HepG2 (cell line): ENCODE data around the gene MAPRE3. TPM values are rescaled to one million over a fixed set of nuclear protein-coding genes. Genes with fewer than 3 reads are reported as not detected.

Source experiments
- ATAC-seq: fragments of 200-7000 bp; cut with Tn5 transposase; 3 replicates; pipeline ENCODE4 v1.9.1; 2020; ENCODE audit warnings: mild to moderate bottlenecking, moderate library complexity
- BruUV-seq: library from RNA; stranded (reverse); fragments of 400-500 nt; replicated peaks from 2 replicates; lab custom pipeline; 2021; lab: Mats Ljungman, UMichigan
- CTCF ChIA-PET: fragments of 300-600 bp; formaldehyde crosslinking; extraction: SDS; loops from one replicate; lab custom pipeline; 2021; ENCODE audit warnings: low total read pairs, inconsistent platforms, low intra/inter-chr PET ratio; lab: Yijun Ruan, JAX
- POLR2A ChIA-PET: fragments of 350-600 bp; sonication (Branson Sonifier 250); formaldehyde crosslinking; loops from one replicate; lab custom pipeline; 2020; ENCODE audit warnings: antibody characterized with exemption, inconsistent platforms; lab: Yijun Ruan, JAX
- DNase-seq: peaks from one replicate; pipeline ENCODE4 v3.0.0-alpha.2; 2015; ENCODE audit warnings: low spot score
- FAIRE-seq: peaks from 3 replicates; lab custom pipeline; 2011; peaks lifted over from hg19 to GRCh38; lab: Jason Lieb, UNC
- H2AFZ ChIP-seq: one replicate; pipeline ENCODE4 v1.6.1; 2011; ENCODE audit warnings: low read length, inconsistent platforms
- H3K27ac ChIP-seq: fragments of 300-600 bp; 3 replicates; pipeline ENCODE4 v1.8.0; 2011; ENCODE audit warnings: mixed run types, mild to moderate bottlenecking, mixed read lengths, low read length, inconsistent platforms; ENCODE audit not compliant: insufficient read depth; ENCODE audit errors: extremely low read length
- H3K27me3 ChIP-seq, 2 experiments: fragments of 200-600 bp in 1 of 2; 2 replicates in 1 of 2; 3 replicates in 1 of 2; pipeline versions ENCODE4 v1.6.0 to v1.8.0; 2011; ENCODE audit warnings: low read length in 2 of 2, mild to moderate bottlenecking in 2 of 2, moderate library complexity in 2 of 2, inconsistent platforms in 1 of 2; ENCODE audit not compliant: insufficient read depth in 2 of 2, control insufficient read depth in 1 of 2
- H3K36me3 ChIP-seq, 2 experiments: fragments of 200-600 bp in 1 of 2; replicated peaks in 1 of 2; 2 replicates in 1 of 2; 3 replicates in 1 of 2; pipeline versions ENCODE4 v1.5.1 to v1.8.0; 2011; ENCODE audit warnings: low read length in 2 of 2, inconsistent platforms in 1 of 2; ENCODE audit not compliant: insufficient read depth in 2 of 2, control insufficient read depth in 1 of 2
- H3K4me1 ChIP-seq: 2 replicates; pipeline ENCODE4 v1.5.1; 2012; ENCODE audit warnings: low read length, inconsistent platforms; ENCODE audit not compliant: insufficient read depth
- H3K4me2 ChIP-seq: 2 replicates; pipeline ENCODE4 v1.6.0; 2011; ENCODE audit warnings: low read depth, low read length, inconsistent platforms
- H3K4me3 ChIP-seq, 3 experiments: fragments of 200-600 bp in 1 of 3; sonication (generic), shearing (Covaris generic) in 1 of 3; replicated peaks in 1 of 3; 2 replicates each; pipeline ENCODE4 v1.5.1; 2011 to 2016; ENCODE audit warnings: low read length in 3 of 3, inconsistent platforms in 2 of 3, low read depth in 2 of 3, mild to moderate bottlenecking in 2 of 3, control low read depth in 1 of 3, mixed read lengths in 1 of 3; ENCODE audit not compliant: insufficient read depth in 1 of 3
- H3K79me2 ChIP-seq: one replicate; pipeline ENCODE4 v1.6.1; 2011; ENCODE audit warnings: low read length, inconsistent platforms; ENCODE audit not compliant: insufficient read depth
- H3K9ac ChIP-seq: 2 replicates; pipeline ENCODE4 v1.6.0; 2011; ENCODE audit warnings: mild to moderate bottlenecking, low read depth, low read length, inconsistent platforms; ENCODE audit not compliant: insufficient read depth
- H3K9me3 ChIP-seq: 2 replicates; pipeline ENCODE4 v1.5.1; 2012; ENCODE audit warnings: mild to moderate bottlenecking, low read length
- H4K20me1 ChIP-seq: 2 replicates; pipeline ENCODE4 v1.6.0; 2011; ENCODE audit warnings: inconsistent platforms, mild to moderate bottlenecking, low read length, moderate library complexity; ENCODE audit not compliant: insufficient read depth
- AGO2 ChIP-seq: fragments of 200-400 bp; formaldehyde crosslinking; optimal IDR thresholded peaks from 2 replicates; pipeline ENCODE3; 2017; ENCODE audit warnings: mild to moderate bottlenecking, low read depth, low read length, moderate library complexity
- HDAC2 ChIP-seq: sonication (generic); formaldehyde crosslinking; IDR thresholded peaks from 2 replicates; pipeline ENCODE4 v1.4.0; 2020; ENCODE audit warnings: missing genetic modification reagents
- KDM2A ChIP-seq: sonication (generic); formaldehyde crosslinking; IDR thresholded peaks from 2 replicates; pipeline ENCODE4 v1.4.0; 2020; ENCODE audit warnings: low read depth, missing genetic modification reagents, borderline replicate concordance
- PAF1 ChIP-seq: IDR thresholded peaks from 2 replicates; pipeline ENCODE4 v1.6.1; 2016; ENCODE audit warnings: missing genetic modification reagents, missing compliant biosample characterization
- PCBP2 ChIP-seq: fragments of 200-400 bp; formaldehyde crosslinking; optimal IDR thresholded peaks from 2 replicates; pipeline ENCODE3; 2018; ENCODE audit warnings: low read length, low read depth; ENCODE audit not compliant: poor library complexity, severe bottlenecking
- PTBP1 ChIP-seq: fragments of 200-400 bp; formaldehyde crosslinking; IDR thresholded peaks from 2 replicates; pipeline ENCODE4 v1.6.1; 2018; ENCODE audit warnings: low read length, low read depth; ENCODE audit not compliant: poor library complexity, severe bottlenecking
- RBFOX2 ChIP-seq: fragments of 200-400 bp; formaldehyde crosslinking; IDR thresholded peaks from 2 replicates; pipeline ENCODE4 v1.6.1; 2017; ENCODE audit warnings: low read depth, mild to moderate bottlenecking, low read length
- RFX1 ChIP-seq: fragments of 450-650 bp; IDR thresholded peaks from 2 replicates; pipeline ENCODE4 v1.6.1; 2017
- SRSF4 ChIP-seq: fragments of 200-400 bp; formaldehyde crosslinking; IDR thresholded peaks from one replicate; pipeline ENCODE4 v1.6.1; 2018; ENCODE audit warnings: mild to moderate bottlenecking, low read depth, low read length, moderate library complexity; ENCODE audit not compliant: poor library complexity, severe bottlenecking
- THAP11 ChIP-seq: IDR thresholded peaks from 2 replicates; pipeline ENCODE4 v1.6.1; 2016; ENCODE audit warnings: missing biosample characterization, missing genetic modification reagents
- XBP1 ChIP-seq: sonication (generic); formaldehyde crosslinking; IDR thresholded peaks from 2 replicates; pipeline ENCODE4 v1.5.0; 2020; ENCODE audit warnings: missing genetic modification reagents
- ZBTB20 ChIP-seq: sonication (generic); formaldehyde crosslinking; IDR thresholded peaks from 2 replicates; pipeline ENCODE4 v1.8.1; 2023; ENCODE audit warnings: missing genetic modification reagents, low read depth, mild to moderate bottlenecking, borderline replicate concordance
- ZSCAN31 ChIP-seq: sonication (generic); formaldehyde crosslinking; IDR thresholded peaks from 2 replicates; pipeline ENCODE4 v1.5.0; 2020; ENCODE audit warnings: low read depth, mild to moderate bottlenecking, missing genetic modification reagents
- WGBS: methylation state at CpG from one replicate; pipeline ENCODE4 v1.1.6; 2017; ENCODE audit warnings: low lambda C conversion rate; 5-methylcytosine and 5-hydroxymethylcytosine counted together
- in situ Hi-C: cut with HindIII; loops from 2 replicates; pipeline ENCODE4 v1.10.0; 2017; ENCODE audit warnings: low pct_unique_long_range_greater_than_20kb; ENCODE audit not compliant: extremely low pct_ligation_motif_present
- intact Hi-C: fragments of 100-400 bp; cut with micrococcal nuclease; formaldehyde crosslinking; loops from one replicate; pipeline ENCODE4 v1.10.0; 2022; ENCODE audit not compliant: unreplicated experiment
- polyA plus RNA-seq, 8 experiments: library from polyadenylated mRNA; depleted of rRNA in 3 of 8; stranded (reverse) in 7 of 8; unstranded in 1 of 8; fragments of >200 nt; fragmentation: Illumina TruSeq in 4 of 8; extraction: Trizol in 4 of 8; gene quantifications; 2 replicates each; pipeline versions ENCODE4 v1.2.1 to v1.2.3, GENCODE V29; 2011 to 2016; ENCODE audit warnings: low read depth in 4 of 8, missing spikeins in 1 of 8, mixed read lengths in 1 of 8; ENCODE audit not compliant: insufficient read depth in 1 of 8
- total RNA-seq, 5 experiments: library from RNA; depleted of rRNA; stranded (reverse); fragments of >200 nt; fragmentation: Illumina TruSeq; extraction: Trizol; gene quantifications; 2 replicates each; pipeline ENCODE4 v1.2.3, GENCODE V29; 2016; ENCODE audit warnings: low read depth in 1 of 5
- TF ChIP-seq, protein P1 (sequence below), 2 experiments: sonication (generic) in 1 of 2; formaldehyde crosslinking in 1 of 2; IDR thresholded peaks; 2 replicates each; pipeline versions ENCODE4 v1.5.1 to v1.6.1; 2011 to 2020; ENCODE audit warnings: borderline replicate concordance in 1 of 2, low read depth in 1 of 2, low read length in 1 of 2, mild to moderate bottlenecking in 1 of 2, missing genetic modification reagents in 1 of 2, moderate library complexity in 1 of 2

MAPRE3 gene
- total and polyA plus RNA-seq, 2 of the 13 experiments (the other 11 are each of a cell fraction or from before 2014, with no cell fraction given): 0.31 to 0.91 TPM

DNA sequence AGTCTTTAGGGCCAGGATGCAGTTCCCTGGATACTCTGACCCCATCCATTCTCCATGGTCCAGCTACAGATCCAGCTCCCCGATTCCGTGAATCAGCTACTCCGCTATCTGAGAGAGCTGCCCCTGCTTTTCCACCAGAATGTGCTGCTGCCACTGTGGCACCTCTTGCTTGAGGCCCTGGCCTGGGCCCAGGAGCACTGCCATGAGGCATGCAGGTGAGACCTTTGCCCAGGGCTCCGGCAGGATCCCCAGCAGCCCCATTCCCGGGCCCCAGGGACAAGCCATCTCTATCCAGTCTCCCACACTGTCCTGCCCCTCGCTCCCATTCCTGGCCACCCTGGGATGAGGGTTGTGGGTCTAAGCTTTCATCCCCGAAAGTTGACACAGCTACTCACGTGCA, 69.8 kb downstream of the MAPRE3 start:
- Histone ChIP-seq H3K79me2 (peaks cover 10% of the 10 kb centered on the region), H3K27ac (no peak overlapping the region), H3K9me3 (no peaks in the 10 kb centered on the region), H3K4me3 (no peak overlapping the region), H4K20me1 (no peaks in the 10 kb centered on the region; the same call in 1 of the 2 replicates), H3K9ac (no peak overlapping the region), H2AFZ (no peak overlapping the region), H3K36me3 (peaks cover 62 to 74% of the 10 kb centered on the region in 2 experiments), H3K27me3 (no peaks in the 10 kb centered on the region), H3K4me2 (no peak overlapping the region), H3K4me1 (peaks cover 9% of the 10 kb centered on the region)
- FAIRE-seq (no peak), DNase-seq (no peak), ATAC-seq (peak; percentile 17)
- ChIA-PET CTCF (no interaction called here), POLR2A (interaction anchor here (4.2 kb wide), 1 partner anchor 10 kb away, joined by 28 read pairs; the partner anchor contains the start of gene AGBL5)
- in situ Hi-C loops: no loop called here
- intact Hi-C loops: no loop called here
- TF ChIP-seq PAF1 (CRISPR knock-in tag) (no peak), AGO2 (peak; percentile 71), HDAC2 (no peak), ZSCAN31 (CRISPR knock-in tag) (no peak), KDM2A (no peak), RFX1 (no peak), THAP11 (CRISPR knock-in tag) (no peak), ZBTB20 (CRISPR knock-in tag) (no peak), RBFOX2 (0 out of 2 replicates have a peak, but pooled peaks have one; percentile 31), XBP1 (no peak), PCBP2 (no peak), SRSF4 (no peak), PTBP1 (no peak)
- TF ChIP-seq, protein P1, sequence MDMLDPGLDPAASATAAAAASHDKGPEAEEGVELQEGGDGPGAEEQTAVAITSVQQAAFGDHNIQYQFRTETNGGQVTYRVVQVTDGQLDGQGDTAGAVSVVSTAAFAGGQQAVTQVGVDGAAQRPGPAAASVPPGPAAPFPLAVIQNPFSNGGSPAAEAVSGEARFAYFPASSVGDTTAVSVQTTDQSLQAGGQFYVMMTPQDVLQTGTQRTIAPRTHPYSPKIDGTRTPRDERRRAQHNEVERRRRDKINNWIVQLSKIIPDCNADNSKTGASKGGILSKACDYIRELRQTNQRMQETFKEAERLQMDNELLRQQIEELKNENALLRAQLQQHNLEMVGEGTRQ (IDR thresholded peaks at IDR 0.05; ENCODE audit: low read depth, low read length): 0 out of 2 replicates have a peak, but pooled peaks have one; percentile 0
- TF ChIP-seq, protein P1 (CRISPR knock-in tag; IDR thresholded peaks at IDR 0.05; ENCODE audit: borderline replicate concordance): no peak
- BruUV-seq: no TSS peak
- WGBS: 89% methylated on average over 8 of the region's 8 CpGs
